ENCODE measurements around the gene SLC5A9.

Gene SLC5A9

GRCh38 chr1:48214820-48215219, 7.7 kb upstream of the SLC5A9 start:
- no peak for DNase-seq

DNA sequence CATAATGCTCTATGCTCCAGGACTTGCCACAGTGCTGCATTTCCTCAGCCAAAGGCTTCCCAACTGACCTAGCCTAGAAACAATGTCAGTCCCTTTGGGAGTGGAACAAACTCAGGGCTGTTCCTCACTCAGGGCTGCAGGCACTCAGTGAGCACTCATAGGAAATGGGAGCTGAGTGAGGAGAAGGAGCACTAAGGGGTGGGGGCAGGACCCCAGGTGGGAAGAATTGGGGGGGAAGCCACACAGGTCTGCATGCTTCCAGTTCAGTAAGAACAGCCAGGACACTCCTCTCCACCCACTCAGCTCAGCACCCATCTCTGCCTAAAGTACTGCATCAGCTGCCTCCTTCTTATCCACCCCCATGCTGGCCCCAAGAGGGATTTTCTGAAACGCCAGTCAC, 7.3 kb upstream of the SLC5A9 start:
- DNase-seq, result no peak

DNA sequence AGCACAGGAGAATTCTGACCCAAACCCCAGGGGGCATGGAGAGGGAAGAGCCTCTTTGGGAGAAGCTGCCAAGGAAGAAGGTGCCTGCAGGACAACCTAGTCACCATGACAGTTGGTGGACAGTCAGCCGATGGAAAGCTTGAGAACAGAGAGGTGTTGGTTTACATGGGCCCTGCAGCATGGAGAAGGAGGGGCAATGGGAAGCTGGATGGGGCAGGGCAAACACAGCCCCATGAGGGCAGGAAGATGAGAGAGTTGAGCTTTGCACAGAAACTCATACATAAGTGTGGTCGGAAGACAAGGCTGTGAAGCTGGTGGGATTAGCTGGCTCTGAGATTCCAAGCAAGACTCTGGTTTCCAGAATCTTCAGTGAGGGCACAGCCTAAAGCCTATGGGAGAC, 6.6 kb upstream of the SLC5A9 start:
- no peak for DNase-seq

- DNase-seq, result no peak
These were observed 6.2 kb upstream of the SLC5A9 start for GRCh38 chr1:48216313-48216712.

- no peak for DNase-seq
These were observed 5.6 kb upstream of the SLC5A9 start for GRCh38 chr1:48216941-48217340.

DNA sequence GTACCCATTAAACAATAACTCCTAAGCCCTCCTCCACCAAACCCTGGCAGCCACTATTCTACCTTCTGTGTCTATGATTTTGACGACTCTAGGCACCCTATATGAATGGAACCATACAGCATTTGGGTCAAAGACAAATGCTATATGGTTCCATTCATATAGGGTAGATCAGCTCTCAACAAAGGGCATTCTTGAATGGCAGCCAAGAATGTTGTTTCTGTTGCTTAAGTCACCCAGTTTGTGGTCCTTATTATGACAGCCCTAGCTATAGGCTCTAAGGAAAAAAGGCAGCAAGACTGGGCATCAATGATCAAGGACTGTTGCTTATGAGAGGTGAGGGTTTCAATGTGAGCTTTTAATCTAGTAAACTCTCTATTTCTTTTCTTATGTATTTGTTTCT, 4.7 kb upstream of the SLC5A9 start:
- DNase-seq, result no peak

- DNase-seq, result no peak
These were observed 2.7 kb upstream of the SLC5A9 start for GRCh38 chr1:48219803-48220202.

- DNase-seq, result no peak
These were observed 1.4 kb upstream of the SLC5A9 start for GRCh38 chr1:48221122-48221521.

- no peak for DNase-seq
These were observed 859 bp upstream of the SLC5A9 start for GRCh38 chr1:48221657-48222056.

DNA sequence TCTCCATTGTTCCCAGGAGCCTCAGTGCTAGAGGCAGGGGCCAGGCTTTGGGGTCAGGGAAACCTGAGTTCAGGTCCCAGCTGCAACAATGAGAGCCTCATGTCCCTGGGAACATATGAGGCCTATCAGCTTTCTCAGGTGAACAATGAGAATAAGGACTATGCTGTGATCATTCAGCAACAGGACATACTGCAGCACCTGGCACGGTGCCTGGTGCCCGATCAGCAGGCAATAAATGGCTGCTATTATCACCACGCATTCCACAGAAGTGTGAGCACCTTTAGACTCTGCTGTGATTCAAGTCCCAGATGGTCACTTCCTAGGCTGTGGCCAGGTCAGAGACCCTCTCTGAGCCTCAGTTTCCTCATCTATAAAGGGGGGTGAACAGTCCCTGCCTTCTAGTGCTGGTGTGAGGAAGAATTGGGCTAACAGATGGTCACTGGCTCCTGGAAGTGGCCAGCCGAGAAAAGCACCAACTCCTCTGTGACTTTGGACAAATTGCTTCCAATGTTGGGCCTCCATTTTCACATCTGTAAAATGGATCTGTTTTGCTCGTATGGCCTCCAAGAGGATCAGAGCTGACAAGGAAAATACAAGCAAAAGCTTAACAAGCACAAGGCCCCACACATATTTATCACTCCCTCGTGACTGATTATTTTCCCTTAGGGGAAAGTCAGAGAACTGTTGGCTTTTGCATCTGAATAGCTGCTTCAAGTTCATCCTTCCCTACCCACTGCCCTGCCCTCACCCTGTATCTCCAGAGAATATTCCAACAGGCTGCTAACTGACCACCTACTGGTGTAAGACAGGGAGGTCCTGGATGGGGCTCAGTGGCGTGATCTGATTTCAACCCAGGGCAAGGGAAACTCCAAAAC, 1.1 kb downstream of the SLC5A9 start:
- DNase-seq, result no peak

DNA sequence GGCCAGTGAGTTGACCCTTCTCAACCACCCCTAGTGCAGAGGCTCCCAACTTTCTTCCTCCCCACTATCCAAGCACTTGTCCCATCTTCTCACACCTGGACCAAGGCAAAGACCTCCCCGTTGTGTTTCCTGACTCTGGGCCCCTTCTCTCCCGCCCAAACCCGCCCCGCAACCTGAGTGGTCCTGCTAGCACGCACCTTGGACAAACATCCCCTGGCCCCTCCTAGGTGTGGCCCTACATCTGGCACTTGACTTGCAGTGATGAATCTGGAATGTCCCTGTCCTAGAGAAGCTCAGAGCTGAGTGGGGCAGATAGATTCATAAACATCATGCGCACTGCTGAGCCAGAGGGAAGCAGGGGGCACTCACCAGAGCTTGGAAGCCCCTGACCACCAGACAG, 2.3 kb downstream of the SLC5A9 start:
- DNase-seq, result no peak

- no peak for DNase-seq
These were observed 3.1 kb downstream of the SLC5A9 start for GRCh38 chr1:48225579-48225978.

GRCh38 chr1:48227165-48228013, 4.9 kb downstream of the SLC5A9 start:
- no peak for DNase-seq

DNA sequence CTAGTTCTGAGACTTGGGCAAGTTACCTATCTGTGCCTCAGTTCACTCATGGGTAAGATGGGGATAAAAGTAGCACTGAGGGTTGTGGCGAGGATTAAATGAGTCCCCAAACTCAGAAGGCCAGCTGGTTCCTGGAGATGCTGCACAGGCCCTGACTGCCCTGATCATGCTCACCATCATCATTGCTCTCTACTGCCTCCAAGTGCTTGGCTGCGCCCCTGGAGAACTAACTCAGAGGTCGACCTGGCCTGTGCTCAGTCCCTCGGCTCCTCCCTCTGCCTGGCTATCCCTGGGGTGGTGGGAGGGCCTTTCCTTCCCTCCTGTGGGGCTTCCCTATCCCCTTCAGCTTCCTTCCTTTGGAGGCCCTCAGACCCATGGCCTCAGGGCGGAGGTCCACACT, 5.6 kb downstream of the SLC5A9 start:
- no peak for DNase-seq

- DNase-seq, result no peak
These were observed 6.8 kb downstream of the SLC5A9 start for GRCh38 chr1:48229317-48229716.

- DNase-seq, result peak; percentile 47 to 86
These were observed 7.7 kb downstream of the SLC5A9 start for GRCh38 chr1:48230236-48230635.

DNA sequence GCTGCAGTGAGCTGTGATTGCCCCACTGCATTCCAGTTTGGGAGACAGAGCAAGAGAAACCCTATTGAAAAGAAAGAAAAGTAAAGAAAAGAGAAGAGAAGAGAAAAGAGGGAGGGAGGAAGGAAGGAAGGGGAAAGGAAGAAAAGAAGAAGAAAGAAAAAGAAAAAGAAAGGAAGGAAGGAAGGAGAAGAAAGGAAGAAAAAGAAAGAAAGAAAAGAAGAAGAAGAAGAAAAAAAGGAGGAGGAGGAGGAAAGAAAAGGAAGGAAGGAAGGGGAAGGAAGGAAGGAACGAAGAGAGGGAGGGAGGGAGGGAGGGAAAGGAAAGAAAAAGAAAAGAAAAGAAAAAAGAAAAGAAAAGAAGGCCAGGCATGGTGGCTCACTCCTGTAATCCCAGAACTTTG, 10.2 kb downstream of the SLC5A9 start:
- DNase-seq, result no peak

DNA sequence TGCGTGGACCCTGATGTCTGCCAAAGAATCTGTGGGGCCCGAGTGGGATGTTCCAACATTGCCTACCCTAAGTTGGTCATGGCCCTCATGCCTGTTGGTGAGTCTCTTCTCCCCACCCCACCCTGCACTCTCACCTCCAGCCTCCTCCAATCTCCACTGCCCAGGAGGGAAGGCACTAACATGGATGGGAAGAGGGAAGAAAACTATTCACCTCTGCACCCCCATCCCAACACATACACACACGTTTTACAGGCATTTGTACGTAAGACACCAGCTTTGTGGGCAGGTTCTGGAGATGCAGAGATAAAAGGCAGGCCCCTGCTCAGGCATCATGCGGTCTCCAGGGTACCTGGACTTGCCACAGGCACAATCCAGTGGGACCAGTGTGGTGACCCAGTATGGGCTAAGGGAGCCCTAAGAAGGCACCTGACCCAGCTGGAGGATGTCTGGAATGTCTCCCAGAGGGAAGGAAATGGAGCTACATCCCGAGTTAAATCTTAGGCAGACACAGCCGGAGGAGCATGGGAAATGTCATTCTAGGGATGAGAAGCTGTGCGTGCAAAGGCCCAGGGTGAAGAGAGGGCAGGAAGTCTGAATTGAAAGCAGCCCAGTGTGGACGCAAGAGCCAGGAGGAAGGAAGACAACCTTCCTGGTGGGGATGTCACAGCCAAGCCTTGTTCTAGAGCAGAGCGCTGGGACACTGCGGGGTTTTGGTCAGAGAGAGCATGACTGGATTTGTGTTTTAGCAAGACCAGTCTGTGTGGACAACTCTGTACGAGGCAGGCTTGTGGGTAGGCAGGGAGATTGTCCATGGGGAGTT, 11.4 kb downstream of the SLC5A9 start:
- DNase-seq, result no peak

- no peak for DNase-seq
These were observed 13.1 kb downstream of the SLC5A9 start for GRCh38 chr1:48235652-48236051.

DNA sequence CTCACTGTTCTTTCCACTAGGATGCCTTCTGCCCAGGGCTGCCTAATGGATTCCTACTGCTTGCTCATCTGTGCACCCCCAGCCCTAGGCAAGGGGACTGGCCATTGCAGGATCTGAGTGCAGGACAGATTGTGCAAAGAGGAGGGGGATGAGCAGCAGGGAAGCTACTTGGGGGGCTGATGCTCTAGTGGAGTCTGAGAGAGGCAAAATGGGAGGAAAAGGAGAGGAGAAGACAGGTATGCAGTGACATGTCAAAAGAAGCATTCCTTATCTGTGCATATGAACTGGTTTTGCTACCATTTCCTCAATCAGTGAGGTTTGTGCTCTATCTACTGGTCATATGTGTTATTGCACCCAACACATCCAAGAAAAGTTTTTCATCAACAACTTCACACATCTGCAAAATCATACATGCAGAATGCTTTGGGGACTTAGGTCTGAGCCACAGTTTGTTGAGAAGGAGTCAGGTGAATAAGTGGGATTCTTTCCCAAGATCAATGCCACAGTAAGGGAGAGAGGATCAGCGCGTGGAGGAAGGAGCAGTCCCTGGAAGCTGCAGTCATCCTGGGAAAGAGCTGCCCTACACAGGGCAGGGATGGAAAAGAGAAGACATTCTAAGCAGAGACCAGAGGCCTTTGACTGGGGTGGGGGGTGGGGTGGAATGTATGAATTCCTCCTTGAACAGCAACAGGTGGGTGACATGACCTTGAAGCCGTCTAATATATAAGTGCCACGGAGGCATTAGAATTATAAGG, 14.4 kb downstream of the SLC5A9 start:
- DNase-seq, result peak in 1 of 2 experiments; percentile 10

DNA sequence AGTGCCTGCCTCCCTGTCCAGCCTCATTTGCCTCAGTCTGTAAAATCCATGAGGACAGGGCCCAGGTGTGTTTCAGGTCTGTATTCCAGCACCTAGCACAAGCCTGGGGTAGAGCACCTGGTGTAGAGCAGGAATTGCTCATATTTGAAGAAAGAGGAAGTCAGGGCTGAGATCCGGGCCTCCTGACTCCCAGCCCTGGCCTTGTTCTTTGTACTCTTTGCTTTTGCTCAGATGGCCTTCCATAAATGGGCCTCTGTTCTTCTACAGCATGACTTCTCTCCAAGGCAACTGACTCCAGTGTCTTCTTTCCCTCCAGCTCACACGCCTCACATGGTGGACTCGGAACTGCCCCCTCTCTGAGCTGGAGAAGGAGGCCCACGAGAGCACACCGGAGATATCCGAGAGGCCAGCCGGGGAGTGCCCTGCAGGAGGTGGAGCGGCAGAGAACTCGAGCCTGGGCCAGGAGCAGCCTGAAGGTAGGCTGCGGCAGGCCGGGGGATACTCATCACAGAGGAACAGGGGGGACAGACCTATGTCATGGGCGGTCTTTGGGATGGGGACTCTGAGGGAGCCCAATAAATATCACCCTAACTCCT, 19.7 kb downstream of the SLC5A9 start:
- DNase-seq, result no peak

GRCh38 chr1:48245106-48245505, 22.6 kb downstream of the SLC5A9 start:
- DNase-seq, result no peak
